GM12892 (cell line): ENCODE measurements around the gene TFDP1.

Experiments
- POLR2A ChIP-seq: IDR thresholded peaks from 2 replicates; pipeline ENCODE4 v1.6.1; 2011; ENCODE audit warnings: low read depth, low read length, control low read depth
- POLR2AphosphoS5 ChIP-seq: IDR thresholded peaks from 2 replicates; pipeline ENCODE4 v1.6.1; 2011; ENCODE audit warnings: low read depth, low read length, control low read depth
- TAF1 ChIP-seq: IDR thresholded peaks from 2 replicates; pipeline ENCODE4 v1.6.1; 2011; ENCODE audit warnings: low read depth, mild to moderate bottlenecking, control low read depth, low read length, borderline replicate concordance

DNA sequence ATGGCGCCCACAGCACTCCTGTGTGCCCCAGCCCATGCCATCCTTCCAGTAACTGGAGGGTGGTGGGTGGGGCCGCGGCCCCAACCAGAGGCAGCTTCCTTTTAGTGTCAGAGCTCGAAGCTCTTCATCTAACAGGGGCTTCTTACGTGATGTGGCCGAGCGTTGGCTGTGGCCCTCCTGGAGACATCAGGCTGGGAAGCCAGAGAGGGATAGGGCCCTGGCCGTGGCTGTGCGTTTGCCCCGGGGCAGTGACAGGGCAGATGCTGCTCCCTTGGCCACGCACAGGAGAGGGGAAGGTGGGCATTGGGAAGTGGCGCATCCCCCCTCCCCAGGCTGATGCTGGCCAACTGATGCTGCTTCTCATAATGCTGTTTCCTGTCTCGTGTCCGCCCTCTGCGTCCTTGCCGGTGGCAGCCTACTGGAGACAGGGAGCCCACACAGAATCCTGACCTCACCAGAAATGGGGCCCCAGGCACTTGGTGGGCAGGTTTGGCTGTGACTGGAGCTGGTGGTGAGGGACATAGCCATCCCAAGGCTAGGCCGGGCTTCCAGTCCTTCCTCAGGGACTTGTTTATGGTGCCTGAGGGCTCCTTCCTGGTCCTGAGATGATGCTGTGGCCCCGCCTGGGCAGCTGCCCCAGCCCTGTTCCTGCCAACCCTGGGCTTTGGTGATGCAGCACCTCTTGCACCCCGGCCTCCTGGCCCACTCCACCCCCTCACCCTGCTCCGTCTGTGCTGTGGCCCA is 39.1 kb downstream of the TFDP1 start:
- TF ChIP-seq POLR2A (no peak), TAF1 (no peak), POLR2AphosphoS5 (no peak)
